HepG2 (cell line): ENCODE data around the gene TBXA2R. TPM values are rescaled to one million over a fixed set of nuclear protein-coding genes. Genes with fewer than 3 reads are reported as not detected.

ENCODE experiments used
- GABPB1 ChIP-seq: IDR thresholded peaks from 2 replicates; pipeline ENCODE4 v1.6.1; 2016; ENCODE audit warnings: mild to moderate bottlenecking, missing genetic modification reagents, moderate library complexity, missing compliant biosample characterization
- IKZF1 ChIP-seq: fragments of 450-650 bp; IDR thresholded peaks from 2 replicates; pipeline ENCODE4 v1.7.1; 2016
- NCOR1 ChIP-seq: fragments of 200-600 bp; sonication (generic); IDR thresholded peaks from 2 replicates; pipeline ENCODE4 v1.7.0; 2017; ENCODE audit warnings: antibody characterized with exemption, low read length, borderline replicate concordance
- ONECUT2 ChIP-seq: sonication (generic); formaldehyde crosslinking; IDR thresholded peaks from 2 replicates; pipeline ENCODE4 v1.4.0; 2020; ENCODE audit warnings: missing genetic modification reagents
- RELA ChIP-seq: sonication (generic); formaldehyde crosslinking; IDR thresholded peaks from 2 replicates; pipeline ENCODE4 v1.4.0; 2020; ENCODE audit warnings: missing genetic modification reagents
- RFX3 ChIP-seq: IDR thresholded peaks from 2 replicates; pipeline ENCODE4 v1.6.1; 2016; ENCODE audit warnings: missing biosample characterization, missing genetic modification reagents
- RNF2 ChIP-seq: fragments of 450-650 bp; conservative IDR thresholded peaks from 2 replicates; pipeline ENCODE4 v1.6.1; 2016; ENCODE audit warnings: low read depth
- ZMYM3 ChIP-seq: sonication (generic); formaldehyde crosslinking; IDR thresholded peaks from 2 replicates; pipeline ENCODE4 v1.5.1; 2020; ENCODE audit warnings: mild to moderate bottlenecking, missing genetic modification reagents
- ZNF264 ChIP-seq: sonication (generic); formaldehyde crosslinking; IDR thresholded peaks from 2 replicates; pipeline ENCODE4 v1.4.0; 2020; ENCODE audit warnings: missing genetic modification reagents
- ZNF274 ChIP-seq: sonication (generic); formaldehyde crosslinking; IDR thresholded peaks from 2 replicates; pipeline ENCODE4 v1.5.1; 2020; ENCODE audit warnings: mild to moderate bottlenecking, missing genetic modification reagents
- ZNF282 ChIP-seq: fragments of 450-650 bp; IDR thresholded peaks from 2 replicates; pipeline ENCODE4 v1.6.1; 2018; ENCODE audit not compliant: partially characterized antibody
- ZNF354B ChIP-seq: sonication (generic); formaldehyde crosslinking; IDR thresholded peaks from 2 replicates; pipeline ENCODE4 v1.8.0; 2022; ENCODE audit warnings: mild to moderate bottlenecking, missing genetic modification reagents
- ZNF367 ChIP-seq: sonication (generic); formaldehyde crosslinking; IDR thresholded peaks from 2 replicates; pipeline ENCODE4 v1.4.0; 2020; ENCODE audit warnings: missing genetic modification reagents, borderline replicate concordance
- ZNF567 ChIP-seq: sonication (generic); formaldehyde crosslinking; IDR thresholded peaks from 2 replicates; pipeline ENCODE4 v1.8.1; 2023; ENCODE audit warnings: mild to moderate bottlenecking, missing genetic modification reagents, borderline replicate concordance
- ZNF749 ChIP-seq: sonication (generic); formaldehyde crosslinking; IDR thresholded peaks from 2 replicates; pipeline ENCODE4 v1.8.0; 2022; ENCODE audit warnings: mild to moderate bottlenecking, missing genetic modification reagents, moderate library complexity, borderline replicate concordance
- ZNF816 ChIP-seq: sonication (generic); formaldehyde crosslinking; IDR thresholded peaks from 2 replicates; pipeline ENCODE4 v1.8.0; 2022; ENCODE audit warnings: missing genetic modification reagents, mild to moderate bottlenecking, borderline replicate concordance
- ZNF883 ChIP-seq: sonication (generic); formaldehyde crosslinking; IDR thresholded peaks from 2 replicates; pipeline ENCODE4 v1.5.1; 2020; ENCODE audit warnings: mild to moderate bottlenecking, missing genetic modification reagents; ENCODE audit errors: not compliant biosample characterization
- polyA plus RNA-seq, 8 experiments: library from polyadenylated mRNA; depleted of rRNA in 3 of 8; stranded (reverse) in 7 of 8; unstranded in 1 of 8; fragments of >200 nt; fragmentation: Illumina TruSeq in 4 of 8; extraction: Trizol in 4 of 8; gene quantifications; 2 replicates each; pipeline versions ENCODE4 v1.2.1 to v1.2.3, GENCODE V29; 2011 to 2016; ENCODE audit warnings: low read depth in 4 of 8, missing spikeins in 1 of 8, mixed read lengths in 1 of 8; ENCODE audit not compliant: insufficient read depth in 1 of 8
- total RNA-seq, 5 experiments: library from RNA; depleted of rRNA; stranded (reverse); fragments of >200 nt; fragmentation: Illumina TruSeq; extraction: Trizol; gene quantifications; 2 replicates each; pipeline ENCODE4 v1.2.3, GENCODE V29; 2016; ENCODE audit warnings: low read depth in 1 of 5
- TF ChIP-seq, protein P1 (sequence below): sonication (generic); formaldehyde crosslinking; IDR thresholded peaks from 2 replicates; pipeline ENCODE4 v1.4.0; 2020; ENCODE audit warnings: missing genetic modification reagents
- TF ChIP-seq, protein P2 (sequence below): IDR thresholded peaks from 2 replicates; pipeline ENCODE4 v1.6.1; 2016; ENCODE audit warnings: low read depth, missing genetic modification reagents, missing compliant biosample characterization
- TF ChIP-seq, protein P3 (sequence below): sonication (generic); formaldehyde crosslinking; IDR thresholded peaks from 2 replicates; pipeline ENCODE4 v1.4.0; 2020; ENCODE audit warnings: mild to moderate bottlenecking, low read depth, missing genetic modification reagents

TBXA2R gene
- total and polyA plus RNA-seq, 2 of the 13 experiments (the other 11 are each of a cell fraction or from before 2014, with no cell fraction given), result 0.09 TPM; not detected in 1

DNA sequence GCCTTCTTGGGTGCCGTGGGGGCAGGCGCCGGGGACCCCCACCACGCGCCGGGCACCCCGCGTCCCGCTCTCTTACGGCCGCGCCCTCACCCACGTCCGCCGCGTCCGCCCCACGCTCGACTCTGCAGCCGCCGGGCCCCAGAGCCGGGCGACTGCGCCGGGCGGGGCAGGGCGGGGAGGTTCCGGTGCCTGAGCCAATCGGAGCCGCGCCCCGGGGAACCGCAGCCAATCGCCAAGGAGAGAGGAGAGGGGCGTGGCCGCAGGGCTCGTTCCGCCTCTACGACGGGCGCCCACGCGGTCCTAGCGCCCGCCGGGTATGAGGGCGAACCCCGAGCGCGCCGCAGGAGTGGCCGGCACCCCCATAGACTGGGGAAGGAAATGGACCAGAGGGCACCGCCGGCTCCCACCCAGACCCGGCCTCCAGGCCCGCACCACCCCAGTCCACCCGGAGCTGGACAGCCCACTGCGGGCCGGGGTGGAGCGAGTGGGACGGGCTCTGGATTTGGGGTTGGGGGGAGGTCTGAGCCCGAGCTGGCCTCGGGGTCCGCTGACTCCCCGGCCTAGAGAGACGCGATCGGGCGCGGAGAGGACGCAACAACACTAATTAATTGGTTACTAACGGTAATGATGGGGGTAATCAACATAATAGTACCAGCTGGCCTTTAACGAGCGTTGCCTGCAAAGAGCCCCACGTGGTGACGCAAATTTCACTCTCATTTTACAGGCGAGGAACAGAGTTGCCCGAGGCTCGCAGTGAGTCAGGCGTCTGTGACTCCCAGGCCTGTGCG lies 49.0 kb downstream of the TBXA2R start, which contains the start of gene MFSD12 (continued):
- TF ChIP-seq, protein P1, sequence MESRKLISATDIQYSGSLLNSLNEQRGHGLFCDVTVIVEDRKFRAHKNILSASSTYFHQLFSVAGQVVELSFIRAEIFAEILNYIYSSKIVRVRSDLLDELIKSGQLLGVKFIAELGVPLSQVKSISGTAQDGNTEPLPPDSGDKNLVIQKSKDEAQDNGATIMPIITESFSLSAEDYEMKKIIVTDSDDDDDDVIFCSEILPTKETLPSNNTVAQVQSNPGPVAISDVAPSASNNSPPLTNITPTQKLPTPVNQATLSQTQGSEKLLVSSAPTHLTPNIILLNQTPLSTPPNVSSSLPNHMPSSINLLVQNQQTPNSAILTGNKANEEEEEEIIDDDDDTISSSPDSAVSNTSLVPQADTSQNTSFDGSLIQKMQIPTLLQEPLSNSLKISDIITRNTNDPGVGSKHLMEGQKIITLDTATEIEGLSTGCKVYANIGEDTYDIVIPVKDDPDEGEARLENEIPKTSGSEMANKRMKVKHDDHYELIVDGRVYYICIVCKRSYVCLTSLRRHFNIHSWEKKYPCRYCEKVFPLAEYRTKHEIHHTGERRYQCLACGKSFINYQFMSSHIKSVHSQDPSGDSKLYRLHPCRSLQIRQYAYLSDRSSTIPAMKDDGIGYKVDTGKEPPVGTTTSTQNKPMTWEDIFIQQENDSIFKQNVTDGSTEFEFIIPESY (CRISPR knock-in tag), result no peak
- TF ChIP-seq GABPB1 (CRISPR knock-in tag) (peak; percentile 93), ZNF883 (CRISPR knock-in tag) (no peak), ZNF567 (CRISPR knock-in tag) (no peak), ZNF354B (CRISPR knock-in tag) (no peak), ZNF264 (CRISPR knock-in tag) (no peak), ZNF282 (no peak), ONECUT2 (CRISPR knock-in tag) (no peak), ZMYM3 (CRISPR knock-in tag) (peak; percentile 84), RELA (CRISPR knock-in tag) (no peak), RNF2 (0 out of 2 replicates have a peak, but pooled peaks have one; percentile 25), IKZF1 (no peak), ZNF367 (no peak), ZNF274 (CRISPR knock-in tag) (peak; percentile 50; the same call in 1 of the 2 replicates), ZNF749 (no peak; the same call in 1 of the 2 replicates), NCOR1 (no peak), ZNF816 (CRISPR knock-in tag) (peak; percentile 29; the same call in 1 of the 2 replicates), RFX3 (CRISPR knock-in tag) (no peak)
- TF ChIP-seq, protein P2, sequence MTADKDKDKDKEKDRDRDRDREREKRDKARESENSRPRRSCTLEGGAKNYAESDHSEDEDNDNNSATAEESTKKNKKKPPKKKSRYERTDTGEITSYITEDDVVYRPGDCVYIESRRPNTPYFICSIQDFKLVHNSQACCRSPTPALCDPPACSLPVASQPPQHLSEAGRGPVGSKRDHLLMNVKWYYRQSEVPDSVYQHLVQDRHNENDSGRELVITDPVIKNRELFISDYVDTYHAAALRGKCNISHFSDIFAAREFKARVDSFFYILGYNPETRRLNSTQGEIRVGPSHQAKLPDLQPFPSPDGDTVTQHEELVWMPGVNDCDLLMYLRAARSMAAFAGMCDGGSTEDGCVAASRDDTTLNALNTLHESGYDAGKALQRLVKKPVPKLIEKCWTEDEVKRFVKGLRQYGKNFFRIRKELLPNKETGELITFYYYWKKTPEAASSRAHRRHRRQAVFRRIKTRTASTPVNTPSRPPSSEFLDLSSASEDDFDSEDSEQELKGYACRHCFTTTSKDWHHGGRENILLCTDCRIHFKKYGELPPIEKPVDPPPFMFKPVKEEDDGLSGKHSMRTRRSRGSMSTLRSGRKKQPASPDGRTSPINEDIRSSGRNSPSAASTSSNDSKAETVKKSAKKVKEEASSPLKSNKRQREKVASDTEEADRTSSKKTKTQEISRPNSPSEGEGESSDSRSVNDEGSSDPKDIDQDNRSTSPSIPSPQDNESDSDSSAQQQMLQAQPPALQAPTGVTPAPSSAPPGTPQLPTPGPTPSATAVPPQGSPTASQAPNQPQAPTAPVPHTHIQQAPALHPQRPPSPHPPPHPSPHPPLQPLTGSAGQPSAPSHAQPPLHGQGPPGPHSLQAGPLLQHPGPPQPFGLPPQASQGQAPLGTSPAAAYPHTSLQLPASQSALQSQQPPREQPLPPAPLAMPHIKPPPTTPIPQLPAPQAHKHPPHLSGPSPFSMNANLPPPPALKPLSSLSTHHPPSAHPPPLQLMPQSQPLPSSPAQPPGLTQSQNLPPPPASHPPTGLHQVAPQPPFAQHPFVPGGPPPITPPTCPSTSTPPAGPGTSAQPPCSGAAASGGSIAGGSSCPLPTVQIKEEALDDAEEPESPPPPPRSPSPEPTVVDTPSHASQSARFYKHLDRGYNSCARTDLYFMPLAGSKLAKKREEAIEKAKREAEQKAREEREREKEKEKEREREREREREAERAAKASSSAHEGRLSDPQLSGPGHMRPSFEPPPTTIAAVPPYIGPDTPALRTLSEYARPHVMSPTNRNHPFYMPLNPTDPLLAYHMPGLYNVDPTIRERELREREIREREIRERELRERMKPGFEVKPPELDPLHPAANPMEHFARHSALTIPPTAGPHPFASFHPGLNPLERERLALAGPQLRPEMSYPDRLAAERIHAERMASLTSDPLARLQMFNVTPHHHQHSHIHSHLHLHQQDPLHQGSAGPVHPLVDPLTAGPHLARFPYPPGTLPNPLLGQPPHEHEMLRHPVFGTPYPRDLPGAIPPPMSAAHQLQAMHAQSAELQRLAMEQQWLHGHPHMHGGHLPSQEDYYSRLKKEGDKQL (CRISPR knock-in tag), result no peak
- TF ChIP-seq, protein P3, sequence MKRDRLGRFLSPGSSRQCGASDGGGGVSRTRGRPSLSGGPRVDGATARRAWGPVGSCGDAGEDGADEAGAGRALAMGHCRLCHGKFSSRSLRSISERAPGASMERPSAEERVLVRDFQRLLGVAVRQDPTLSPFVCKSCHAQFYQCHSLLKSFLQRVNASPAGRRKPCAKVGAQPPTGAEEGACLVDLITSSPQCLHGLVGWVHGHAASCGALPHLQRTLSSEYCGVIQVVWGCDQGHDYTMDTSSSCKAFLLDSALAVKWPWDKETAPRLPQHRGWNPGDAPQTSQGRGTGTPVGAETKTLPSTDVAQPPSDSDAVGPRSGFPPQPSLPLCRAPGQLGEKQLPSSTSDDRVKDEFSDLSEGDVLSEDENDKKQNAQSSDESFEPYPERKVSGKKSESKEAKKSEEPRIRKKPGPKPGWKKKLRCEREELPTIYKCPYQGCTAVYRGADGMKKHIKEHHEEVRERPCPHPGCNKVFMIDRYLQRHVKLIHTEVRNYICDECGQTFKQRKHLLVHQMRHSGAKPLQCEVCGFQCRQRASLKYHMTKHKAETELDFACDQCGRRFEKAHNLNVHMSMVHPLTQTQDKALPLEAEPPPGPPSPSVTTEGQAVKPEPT, result peak; percentile 67; the same call in 1 of the 2 replicates
